GM18520 (cell line): ENCODE measurements around the gene PDLIM5.
A peak's percentile ranks its signal among the peaks of the same experiment; 100 is the strongest.
"Not testable (repeated sequence)": the region's sequence is repeated elsewhere in the genome, so short reads cannot be mapped to it uniquely, and the experiment has no call there.

ENCODE experiments used
- ATAC-seq: cut with Tn5 transposase; IDR thresholded peaks from one replicate; pipeline ENCODE4 v1.9.1; 2021; ENCODE audit not compliant: unreplicated experiment

PDLIM5 gene

GRCh38 chr4:94583914-94584641 lies 132.3 kb downstream of the PDLIM5 start:
- peak; percentile 77 for ATAC-seq

- no peak for ATAC-seq
Observed at GRCh38 chr4:94588896-94589693, 137.4 kb downstream of the PDLIM5 start.

- no peak for ATAC-seq
Observed at GRCh38 chr4:94590493-94590892, 138.8 kb downstream of the PDLIM5 start.

GRCh38 chr4:94591289-94591688 lies 139.5 kb downstream of the PDLIM5 start:
- no peak for ATAC-seq

- no peak for ATAC-seq
Observed at GRCh38 chr4:94595013-94595412, 143.3 kb downstream of the PDLIM5 start.

- ATAC-seq = peak; percentile 81
Observed at GRCh38 chr4:94595880-94596483, 144.2 kb downstream of the PDLIM5 start.

- no peak for ATAC-seq
Observed at GRCh38 chr4:94598758-94599157, 147.0 kb downstream of the PDLIM5 start.

- no peak for ATAC-seq
Observed at GRCh38 chr4:94603170-94603747, 151.5 kb downstream of the PDLIM5 start.

GRCh38 chr4:94605241-94605805 lies 153.6 kb downstream of the PDLIM5 start:
- ATAC-seq = no peak

- no peak for ATAC-seq
Observed at GRCh38 chr4:94610145-94610544, 158.4 kb downstream of the PDLIM5 start.

GRCh38 chr4:94613248-94613647 lies 161.5 kb downstream of the PDLIM5 start:
- ATAC-seq = no peak

GRCh38 chr4:94615451-94615850 lies 163.7 kb downstream of the PDLIM5 start:
- no peak for ATAC-seq

GRCh38 chr4:94621491-94622080 lies 169.8 kb downstream of the PDLIM5 start:
- ATAC-seq = peak; percentile 67

GRCh38 chr4:94623126-94623911 lies 171.6 kb downstream of the PDLIM5 start:
- no peak for ATAC-seq

- ATAC-seq = no peak
Observed at GRCh38 chr4:94626942-94627341, 175.2 kb downstream of the PDLIM5 start.

GRCh38 chr4:94629058-94629457 lies 177.3 kb downstream of the PDLIM5 start:
- ATAC-seq = not testable (repeated sequence)

GRCh38 chr4:94629837-94630236 lies 178.1 kb downstream of the PDLIM5 start:
- no peak for ATAC-seq

- ATAC-seq = no peak
Observed at GRCh38 chr4:94634271-94634670, 182.5 kb downstream of the PDLIM5 start.

GRCh38 chr4:94635177-94635576 lies 183.4 kb downstream of the PDLIM5 start:
- ATAC-seq = no peak

- no peak for ATAC-seq
Observed at GRCh38 chr4:94636004-94636403, 184.3 kb downstream of the PDLIM5 start.
